ENCODE measurements around the gene ZNF26. TPM values are rescaled to one million over a fixed set of nuclear protein-coding genes. Genes with fewer than 3 reads are reported as not detected.
A peak's percentile ranks its signal among the peaks of the same experiment; 100 is the strongest.
"Not testable (repeated sequence)": the region's sequence is repeated elsewhere in the genome, so short reads cannot be mapped to it uniquely, and the experiment has no call there.

The ZNF26 gene
- total RNA-seq, 1 experiment from 2014 or later = 14.4 TPM

DNA sequence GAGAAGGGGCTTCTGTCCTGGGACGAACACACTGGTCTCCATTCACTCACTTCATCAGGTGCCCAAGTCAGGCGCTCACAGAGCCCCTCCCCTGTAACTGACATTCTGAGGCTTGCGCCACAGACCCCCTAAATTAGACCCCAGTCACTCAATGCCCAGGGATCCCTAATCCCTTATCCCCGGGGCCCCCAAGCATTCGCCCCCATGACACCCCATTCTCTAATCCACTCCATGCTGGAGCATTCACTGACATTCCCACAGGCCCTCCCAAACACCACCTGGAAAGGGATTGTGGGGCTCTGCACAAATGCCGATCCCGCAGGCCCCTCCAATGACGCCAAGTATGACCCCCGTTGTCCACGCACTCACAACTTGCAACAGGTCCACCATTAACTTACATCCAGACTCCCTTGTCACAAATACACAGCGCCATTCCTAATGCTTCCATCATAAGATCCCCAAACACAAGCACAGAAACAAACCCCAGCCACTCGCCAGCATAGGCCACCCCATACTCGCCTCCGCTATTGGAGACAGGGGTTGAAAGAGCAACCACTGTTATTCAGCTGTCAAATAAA, 31.6 kb upstream of the ZNF26 start:
- no peak for DNase-seq (ENCODE audit: extremely low read depth, low read depth)

- DNase-seq (ENCODE audit: extremely low read depth, low read depth) = peak; percentile 52
Measured at GRCh38 chr12:132955094-132956010, 30.8 kb upstream of the ZNF26 start.

GRCh38 chr12:132956011-132956788, 30.0 kb upstream of the ZNF26 start, which contains the start of gene ZNF605:
Gene ZNF605 (minus strand): TSS chr12:132956306. CDS start chr12:132945635, 10,671 bp downstream.
- peak; percentile 76 for DNase-seq (ENCODE audit: extremely low read depth, low read depth)

- DNase-seq (ENCODE audit: extremely low read depth, low read depth) = not testable (repeated sequence)
Measured at GRCh38 chr12:132961790-132962189, 24.4 kb upstream of the ZNF26 start.

GRCh38 chr12:132963947-132964346, 22.2 kb upstream of the ZNF26 start:
- not testable (repeated sequence) for DNase-seq (ENCODE audit: extremely low read depth, low read depth)

DNA sequence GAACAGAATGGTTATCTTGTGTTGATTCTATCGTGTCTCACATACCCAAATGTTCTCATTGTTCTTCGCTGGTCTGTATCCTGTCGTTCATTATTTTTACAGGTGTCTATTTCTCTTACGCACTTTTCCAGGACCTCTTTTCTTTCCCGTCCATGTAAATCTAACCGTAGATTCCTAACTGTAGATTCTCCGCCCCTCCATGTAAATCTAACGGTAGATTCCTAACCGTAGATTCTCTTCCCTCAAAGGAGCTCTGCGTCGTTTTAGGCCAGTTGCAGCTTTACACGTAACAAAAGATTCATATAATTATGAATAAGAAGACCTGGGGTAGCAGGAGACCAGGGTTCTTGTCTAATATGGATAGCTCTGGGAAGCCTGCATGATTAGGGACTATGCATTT, 20.4 kb upstream of the ZNF26 start:
- no peak for DNase-seq (ENCODE audit: extremely low read depth, low read depth)

- no peak for DNase-seq (ENCODE audit: extremely low read depth, low read depth)
Measured at GRCh38 chr12:132966676-132967415, 19.3 kb upstream of the ZNF26 start.

DNA sequence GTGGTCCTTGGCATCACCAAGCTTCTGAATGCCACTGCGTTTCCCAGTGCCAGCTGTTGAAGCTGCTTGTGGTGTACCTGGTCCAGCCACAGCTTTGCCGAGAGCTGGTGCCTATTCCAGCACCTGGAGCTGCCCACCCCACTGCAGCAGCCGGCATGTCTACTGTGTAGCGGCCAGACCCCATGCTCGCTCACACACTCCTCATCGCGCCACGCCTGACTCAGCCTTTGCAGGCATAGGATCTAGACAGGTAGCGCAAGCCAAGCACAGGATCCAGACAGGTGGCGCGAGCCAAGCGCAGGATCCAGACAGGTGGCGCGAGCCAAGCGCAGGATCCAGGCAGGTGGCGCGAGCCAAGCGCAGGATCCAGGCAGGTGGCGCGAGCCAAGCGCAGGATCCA, 18.4 kb upstream of the ZNF26 start:
- no peak for DNase-seq (ENCODE audit: extremely low read depth, low read depth)

- DNase-seq (ENCODE audit: extremely low read depth, low read depth) = no peak
Measured at GRCh38 chr12:132972374-132972773, 13.8 kb upstream of the ZNF26 start.

DNA sequence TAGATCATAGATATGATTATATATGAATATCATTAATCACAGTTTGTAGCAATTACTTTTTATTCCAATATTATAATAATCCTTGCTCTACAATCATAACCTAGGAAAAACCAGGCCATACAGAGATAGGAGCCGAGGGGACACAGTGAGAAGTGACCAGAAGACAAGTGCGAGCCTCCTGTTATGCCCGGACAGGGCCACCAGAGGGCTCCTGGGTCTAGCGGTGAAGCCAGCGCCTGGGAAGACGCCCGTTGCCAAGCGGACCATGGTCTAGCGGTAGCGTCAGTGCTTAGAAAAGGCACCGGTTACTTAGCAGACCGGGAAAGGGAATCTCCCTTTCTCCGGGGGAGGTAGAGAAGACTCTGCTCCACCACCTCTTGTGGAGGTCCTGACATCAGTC, 9.3 kb upstream of the ZNF26 start:
- not testable (repeated sequence) for DNase-seq (ENCODE audit: extremely low read depth, low read depth)

- DNase-seq (ENCODE audit: extremely low read depth, low read depth) = no peak
Measured at GRCh38 chr12:132986885-132987225, 688 bp downstream of the ZNF26 start.

DNA sequence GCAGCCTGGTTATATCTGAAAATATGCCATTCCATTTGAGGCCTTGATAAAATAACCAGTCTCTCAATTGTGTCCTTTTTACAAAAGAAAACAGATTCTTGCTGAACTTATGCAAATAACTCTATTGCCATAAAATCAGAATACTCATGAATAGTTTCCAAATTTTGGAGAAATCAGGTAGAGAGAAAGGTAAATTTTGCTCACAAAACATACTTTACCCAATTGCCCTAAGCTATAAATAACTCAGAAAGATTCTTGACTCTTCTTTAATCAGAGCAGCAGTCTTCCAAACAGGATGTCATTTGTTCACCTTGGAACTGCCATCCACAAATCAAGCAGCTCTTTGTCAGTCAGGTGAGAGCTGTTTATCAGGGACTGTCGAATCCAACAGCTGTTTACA, 12.6 kb downstream of the ZNF26 start:
- no peak for DNase-seq (ENCODE audit: extremely low read depth, low read depth)

- no peak for DNase-seq (ENCODE audit: extremely low read depth, low read depth)
Measured at GRCh38 chr12:133010657-133011297, 24.6 kb downstream of the ZNF26 start.

GRCh38 chr12:133023566-133023965, 37.4 kb downstream of the ZNF26 start:
- no peak for DNase-seq (ENCODE audit: extremely low read depth, low read depth)

GRCh38 chr12:133026996-133027395, 40.8 kb downstream of the ZNF26 start:
- no peak for DNase-seq (ENCODE audit: extremely low read depth, low read depth)

DNA sequence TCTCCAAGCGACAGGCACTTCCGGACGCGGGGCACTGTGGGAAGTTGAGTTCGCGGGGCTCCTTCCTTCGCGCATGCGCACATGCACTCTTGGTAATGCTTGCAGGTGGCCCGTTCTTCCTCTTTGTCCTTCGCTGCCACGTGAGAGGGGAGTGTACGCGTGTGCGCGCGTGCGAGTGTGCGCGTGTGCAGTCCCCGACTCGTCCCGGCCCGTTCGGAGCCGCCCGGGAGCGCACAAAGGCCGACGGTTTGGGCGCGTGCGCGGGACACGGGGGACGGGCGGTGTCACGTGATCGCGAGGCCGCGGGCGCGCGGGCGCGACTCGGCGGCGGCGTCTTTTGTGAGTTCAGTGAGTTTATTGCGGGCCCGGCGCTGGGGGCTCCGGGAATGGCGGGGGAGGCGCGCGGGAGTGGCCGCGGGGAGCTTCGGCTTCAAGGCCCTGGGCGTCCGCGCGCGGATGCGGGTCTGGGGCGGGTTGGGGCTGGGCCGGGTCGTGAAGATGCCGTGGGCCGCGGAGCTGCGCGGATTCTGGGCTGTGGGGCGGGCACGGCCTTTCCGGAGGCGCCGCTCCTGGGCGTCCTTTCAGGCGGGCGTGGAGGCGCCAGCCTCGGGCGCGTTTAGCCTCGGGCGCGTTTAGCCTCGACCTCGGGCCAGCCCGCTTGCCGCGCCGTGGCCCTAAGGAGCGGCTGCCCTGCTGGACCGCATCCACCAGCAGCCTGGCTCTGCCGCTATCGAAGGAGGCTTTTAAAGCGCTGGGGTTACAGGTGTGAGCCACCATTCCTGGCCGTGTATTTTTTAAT, 51.2 kb downstream of the ZNF26 start, which contains the start of gene ZNF84:
TSS of gene ZNF84 (plus strand) at position 303 of the 799 bp plus-strand sequence. CDS start 3,959 bp downstream, outside the sequence.
- peak; percentile 98 for DNase-seq (ENCODE audit: extremely low read depth, low read depth)

GRCh38 chr12:133038118-133038709, 52.0 kb downstream of the ZNF26 start:
- DNase-seq (ENCODE audit: extremely low read depth, low read depth) = no peak

- DNase-seq (ENCODE audit: extremely low read depth, low read depth) = no peak
Measured at GRCh38 chr12:133046698-133047097, 60.5 kb downstream of the ZNF26 start.

GRCh38 chr12:133057446-133057845, 71.3 kb downstream of the ZNF26 start:
- no peak for DNase-seq (ENCODE audit: extremely low read depth, low read depth)
